HG03457 (cell line): ENCODE results near the gene CEP44.
A peak's percentile ranks its signal among the peaks of the same experiment; 100 is the strongest.
"Not testable (repeated sequence)": the region's sequence is repeated elsewhere in the genome, so short reads cannot be mapped to it uniquely, and the experiment has no call there.

Source experiments
- ATAC-seq: cut with Tn5 transposase; IDR thresholded peaks from one replicate; pipeline ENCODE4 v1.9.1; 2021; ENCODE audit warnings: moderate number of reproducible peaks; ENCODE audit not compliant: unreplicated experiment

CEP44 gene

GRCh38 chr4:174278467-174278866 is 5.2 kb upstream of the CEP44 start:
- no peak for ATAC-seq

GRCh38 chr4:174279433-174280155 is 4.1 kb upstream of the CEP44 start:
- no peak for ATAC-seq

GRCh38 chr4:174281182-174281737 is 2.5 kb upstream of the CEP44 start:
- ATAC-seq = no peak

- ATAC-seq = no peak
These were observed 1.8 kb upstream of the CEP44 start for GRCh38 chr4:174281901-174282300.

- ATAC-seq = peak; percentile 98
These were observed 740 bp upstream of the CEP44 start for GRCh38 chr4:174282836-174283506.

GRCh38 chr4:174284487-174284886 is 776 bp downstream of the CEP44 start:
- ATAC-seq = no peak

GRCh38 chr4:174286870-174287269 is 3.2 kb downstream of the CEP44 start:
- no peak for ATAC-seq

GRCh38 chr4:174292473-174292872 is 8.8 kb downstream of the CEP44 start:
- no peak for ATAC-seq

GRCh38 chr4:174294641-174295040 is 10.9 kb downstream of the CEP44 start:
- ATAC-seq = not testable (repeated sequence)

- ATAC-seq = not testable (repeated sequence)
These were observed 11.4 kb downstream of the CEP44 start for GRCh38 chr4:174295142-174295541.

- no peak for ATAC-seq
These were observed 20.0 kb downstream of the CEP44 start for GRCh38 chr4:174303687-174304086.

GRCh38 chr4:174304664-174305063 is 21.0 kb downstream of the CEP44 start:
- ATAC-seq = no peak

GRCh38 chr4:174305961-174306360 is 22.2 kb downstream of the CEP44 start:
- no peak for ATAC-seq

- no peak for ATAC-seq
These were observed 24.0 kb downstream of the CEP44 start for GRCh38 chr4:174307694-174308093.

- no peak for ATAC-seq
These were observed 29.3 kb downstream of the CEP44 start for GRCh38 chr4:174312993-174313392.

GRCh38 chr4:174314274-174314673 is 30.6 kb downstream of the CEP44 start:
- no peak for ATAC-seq

- no peak for ATAC-seq
These were observed 31.1 kb downstream of the CEP44 start for GRCh38 chr4:174314770-174315169.

- ATAC-seq = no peak
These were observed 32.8 kb downstream of the CEP44 start for GRCh38 chr4:174316546-174316945.

- ATAC-seq = no peak
These were observed 33.2 kb downstream of the CEP44 start for GRCh38 chr4:174316954-174317353.

- no peak for ATAC-seq
These were observed 33.8 kb downstream of the CEP44 start for GRCh38 chr4:174317531-174317930.

- no peak for ATAC-seq
These were observed 35.4 kb downstream of the CEP44 start for GRCh38 chr4:174318829-174319764.
